GM20000 (cell line): ENCODE results near the gene ZFP1.
A peak's percentile ranks its signal among the peaks of the same experiment; 100 is the strongest.

Experiments
- DNase-seq: peaks from one replicate; pipeline ENCODE4 v3.0.0; 2012; ENCODE audit warnings: low spot score
- TF ChIP-seq, protein P1 (sequence below): IDR thresholded peaks from 2 replicates; pipeline ENCODE4 v1.5.1; 2012; ENCODE audit warnings: mild to moderate bottlenecking, control low read depth; ENCODE audit errors: extremely low read depth, missing control alignments

Gene ZFP1

DNA sequence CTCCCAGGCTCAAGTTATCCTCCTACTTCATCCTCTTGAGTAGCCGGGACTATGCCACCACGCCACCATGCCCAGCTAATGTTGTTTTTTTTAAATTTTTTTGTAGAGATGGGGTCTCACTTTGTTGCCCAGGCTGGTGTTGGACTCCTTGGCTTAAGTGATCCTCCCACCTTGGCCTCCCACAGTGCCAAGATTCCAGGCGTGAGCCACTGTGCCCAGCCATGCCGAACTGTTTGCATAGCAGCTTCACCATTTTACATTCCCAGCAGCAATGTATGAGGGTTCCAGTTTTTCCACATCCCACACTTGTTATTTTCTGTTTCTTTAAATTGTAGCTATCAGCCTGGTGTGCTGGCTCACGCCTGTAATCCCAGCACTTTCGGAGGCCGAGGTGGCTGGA is 68.3 kb downstream of the ZFP1 start:
- TF ChIP-seq, protein P1, sequence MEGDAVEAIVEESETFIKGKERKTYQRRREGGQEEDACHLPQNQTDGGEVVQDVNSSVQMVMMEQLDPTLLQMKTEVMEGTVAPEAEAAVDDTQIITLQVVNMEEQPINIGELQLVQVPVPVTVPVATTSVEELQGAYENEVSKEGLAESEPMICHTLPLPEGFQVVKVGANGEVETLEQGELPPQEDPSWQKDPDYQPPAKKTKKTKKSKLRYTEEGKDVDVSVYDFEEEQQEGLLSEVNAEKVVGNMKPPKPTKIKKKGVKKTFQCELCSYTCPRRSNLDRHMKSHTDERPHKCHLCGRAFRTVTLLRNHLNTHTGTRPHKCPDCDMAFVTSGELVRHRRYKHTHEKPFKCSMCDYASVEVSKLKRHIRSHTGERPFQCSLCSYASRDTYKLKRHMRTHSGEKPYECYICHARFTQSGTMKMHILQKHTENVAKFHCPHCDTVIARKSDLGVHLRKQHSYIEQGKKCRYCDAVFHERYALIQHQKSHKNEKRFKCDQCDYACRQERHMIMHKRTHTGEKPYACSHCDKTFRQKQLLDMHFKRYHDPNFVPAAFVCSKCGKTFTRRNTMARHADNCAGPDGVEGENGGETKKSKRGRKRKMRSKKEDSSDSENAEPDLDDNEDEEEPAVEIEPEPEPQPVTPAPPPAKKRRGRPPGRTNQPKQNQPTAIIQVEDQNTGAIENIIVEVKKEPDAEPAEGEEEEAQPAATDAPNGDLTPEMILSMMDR = no peak
- DNase-seq = no peak

DNA sequence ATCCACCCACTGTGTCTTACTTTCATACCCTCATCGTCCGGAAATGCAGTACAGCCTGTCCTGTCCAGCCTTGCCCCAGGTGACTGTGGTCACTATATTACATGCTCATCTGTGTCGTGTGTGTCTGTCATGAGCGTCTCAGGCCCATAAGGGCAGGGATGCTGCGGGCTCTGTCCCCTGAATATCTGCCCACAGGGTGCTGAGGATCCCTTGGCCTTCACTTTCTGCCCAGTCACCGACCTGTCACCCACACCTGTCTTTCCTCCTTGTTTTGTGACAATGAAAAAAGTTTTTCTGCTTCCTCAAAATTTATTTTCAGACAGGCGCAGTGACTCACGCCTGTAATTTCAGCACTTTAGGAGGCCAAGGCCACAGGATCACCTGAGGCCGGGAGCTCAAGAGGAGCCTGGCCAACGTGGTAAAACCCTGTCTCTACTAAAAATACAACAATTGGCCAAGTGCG is 69.1 kb downstream of the ZFP1 start:
- DNase-seq = no peak

DNA sequence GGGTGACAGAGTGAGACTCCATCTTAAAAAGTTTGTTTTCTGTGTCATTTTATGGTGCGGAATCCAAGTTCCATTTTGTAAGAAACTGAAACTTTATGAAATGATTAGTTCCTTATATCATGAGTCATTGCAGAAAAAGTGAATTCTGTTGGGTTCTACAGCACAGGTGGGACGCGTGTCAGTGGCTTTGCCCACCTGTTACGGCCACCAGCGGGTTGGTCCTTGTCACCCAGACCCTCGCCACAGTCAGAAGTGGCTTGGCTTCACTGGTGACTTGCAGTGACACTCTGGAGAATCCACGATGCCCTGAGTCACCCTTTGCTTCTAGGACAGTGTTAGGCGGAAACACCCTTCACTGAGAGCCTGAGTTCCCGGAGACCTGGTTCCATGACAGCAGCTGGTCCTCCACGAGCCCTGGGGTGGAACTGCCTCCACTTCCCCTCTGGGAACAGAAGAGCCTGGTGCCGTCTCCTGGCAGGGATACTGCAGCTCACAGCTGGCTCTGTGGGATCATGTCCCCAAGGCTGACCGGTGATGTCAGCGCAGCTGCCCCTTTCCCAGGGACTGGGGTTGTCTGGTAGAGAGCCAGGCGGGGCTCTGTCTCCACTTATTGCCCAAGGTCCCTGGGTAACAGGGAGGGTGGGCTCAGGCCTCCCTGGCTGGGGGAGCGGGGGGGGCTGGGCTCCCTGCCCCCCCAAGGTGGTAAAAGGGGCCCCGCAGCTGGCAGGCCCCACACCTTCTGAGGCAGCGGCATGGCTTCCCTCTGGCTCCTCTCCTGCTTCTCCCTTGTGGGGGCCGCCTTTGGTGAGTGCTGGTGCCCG is 70.1 kb downstream of the ZFP1 start, which contains the start of gene CTRB1:
Gene CTRB1, plus strand, starts transcription at position 733 of the 821 bp plus-strand sequence. Its CDS starts 20 bp downstream, at position 753.
- peak; percentile 65 for DNase-seq
- TF ChIP-seq, protein P1 = no peak

More for the DNA sequence above, 69.1 kb downstream of the ZFP1 start:
- TF ChIP-seq, protein P1 = no peak

DNA sequence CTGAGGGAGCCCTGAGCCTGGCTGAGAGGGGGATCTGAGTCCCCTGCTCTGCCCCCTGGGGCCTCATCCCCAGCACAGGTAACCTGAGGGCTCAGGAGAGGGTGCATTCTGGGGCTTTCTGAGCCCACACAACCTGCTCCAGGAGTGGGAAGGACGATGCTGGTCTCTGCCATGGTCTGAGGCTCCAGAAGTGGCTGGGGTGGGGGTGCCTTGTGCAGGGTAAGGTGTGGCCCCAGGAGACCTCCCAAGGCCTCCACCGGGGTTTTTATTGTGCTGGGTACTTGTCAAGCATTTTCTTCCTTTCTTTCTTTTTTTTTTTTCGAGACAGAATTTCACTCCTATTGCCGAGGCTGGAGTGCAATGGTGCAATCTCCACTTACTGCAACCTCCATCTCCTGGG is 70.8 kb downstream of the ZFP1 start:
- DNase-seq = no peak
- TF ChIP-seq, protein P1 = no peak

DNA sequence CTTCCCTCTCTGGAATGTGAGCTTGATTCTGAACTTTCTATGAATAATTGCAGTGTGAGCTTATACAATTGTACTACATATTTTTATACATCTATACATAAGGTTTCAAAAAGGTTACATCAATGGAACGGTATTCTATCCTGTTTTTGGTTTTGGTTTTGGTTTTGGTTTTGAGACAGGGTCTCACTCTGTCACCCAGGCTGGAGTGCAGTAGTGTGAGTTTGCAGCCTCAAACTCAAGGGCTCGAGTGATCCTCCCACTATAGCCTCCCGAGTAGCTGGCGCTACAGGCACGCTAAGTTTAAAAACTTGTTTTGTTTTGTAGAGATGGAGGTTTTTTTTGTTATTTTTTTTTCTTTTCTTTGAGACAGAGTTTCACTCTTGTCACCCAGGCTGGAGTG is 71.5 kb downstream of the ZFP1 start:
- TF ChIP-seq, protein P1 = no peak
- DNase-seq = peak; percentile 45
